GM19238 (cell line): ENCODE data around the gene RACGAP1.

Experiments
- DNase-seq: peaks from one replicate; pipeline ENCODE4 v3.0.0; 2011; ENCODE audit warnings: low spot score; ENCODE audit not compliant: insufficient read length

RACGAP1 gene

GRCh38 chr12:50055831-50056638, 30.7 kb upstream of the RACGAP1 start:
- peak; percentile 78 for DNase-seq

- no peak for DNase-seq
These were observed 28.3 kb upstream of the RACGAP1 start for GRCh38 chr12:50053583-50053982.

GRCh38 chr12:50052964-50053363, 27.7 kb upstream of the RACGAP1 start:
- DNase-seq, result no peak

GRCh38 chr12:50052544-50052943, 27.2 kb upstream of the RACGAP1 start:
- DNase-seq, result no peak

DNA sequence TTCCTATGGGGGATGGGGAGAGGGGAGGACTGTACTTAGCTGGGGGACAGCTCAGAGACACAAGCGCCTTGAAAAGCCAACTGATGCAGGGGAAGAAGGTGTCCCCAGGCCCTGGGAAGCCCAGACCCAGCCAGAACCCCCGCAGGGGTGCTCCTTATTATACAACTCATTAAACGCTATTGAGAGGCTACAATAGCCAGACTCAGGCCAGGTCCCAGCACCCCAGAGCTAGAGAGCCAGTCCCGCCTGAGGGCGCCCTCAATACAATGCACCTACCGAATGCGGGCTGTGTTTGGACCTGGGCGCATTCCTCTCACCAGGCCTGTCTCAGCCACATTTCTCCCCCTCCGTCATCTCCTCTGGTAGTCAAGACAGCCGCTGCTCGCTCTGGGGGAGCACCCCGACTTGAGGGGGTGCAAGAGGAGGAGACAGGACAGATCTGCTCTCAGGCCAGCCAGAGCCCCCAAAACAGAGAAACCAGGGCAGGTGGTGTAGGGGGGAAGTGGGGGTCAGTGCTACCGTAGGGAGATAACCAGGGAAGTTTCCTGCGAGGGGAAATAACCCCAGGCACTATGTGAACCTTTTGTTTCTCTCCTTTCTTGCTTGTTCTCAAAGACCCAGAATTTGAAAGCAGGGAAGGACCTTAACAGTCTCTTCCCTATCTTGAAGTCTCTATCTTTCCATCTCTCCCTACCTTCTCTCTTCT, 26.0 kb upstream of the RACGAP1 start:
- DNase-seq, result no peak

DNA sequence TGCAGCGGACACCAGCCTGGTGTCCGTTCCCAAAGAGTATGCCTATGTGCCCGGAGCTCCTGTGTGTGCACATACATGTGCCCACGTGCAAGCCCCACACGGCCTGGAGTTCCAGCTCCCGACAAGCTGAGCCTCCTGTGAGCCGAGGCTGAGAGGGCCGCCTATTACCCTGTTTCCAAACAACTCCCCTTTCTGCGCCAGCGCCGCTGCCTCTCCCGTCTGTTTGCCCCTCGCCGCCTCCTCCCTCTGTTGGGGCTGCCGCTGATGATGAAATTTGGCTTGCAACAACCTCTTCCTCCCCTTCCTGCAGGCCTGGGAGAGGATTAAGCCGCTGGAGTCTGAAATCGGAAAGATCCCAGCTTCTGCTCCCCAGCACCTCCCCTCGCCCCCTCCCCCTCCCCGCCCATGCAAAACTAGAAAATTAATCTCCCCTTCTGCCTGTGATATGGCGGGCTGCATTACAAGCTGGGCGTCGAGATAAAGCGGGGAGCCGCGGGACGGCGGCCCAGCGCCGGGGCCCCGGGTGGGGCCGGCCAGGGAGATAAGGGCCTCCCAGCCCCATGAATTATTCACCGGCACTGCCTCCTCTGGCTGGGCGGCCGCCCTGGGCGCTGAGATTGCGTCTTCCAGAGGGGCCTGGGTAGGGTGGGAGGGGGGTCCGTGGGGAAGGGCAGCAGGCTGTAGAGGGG, 25.3 kb upstream of the RACGAP1 start:
- no peak for DNase-seq

- DNase-seq, result no peak
These were observed 24.8 kb upstream of the RACGAP1 start for GRCh38 chr12:50050119-50050385.

GRCh38 chr12:50049254-50050118, 24.2 kb upstream of the RACGAP1 start:
- DNase-seq, result no peak

- no peak for DNase-seq
These were observed 22.5 kb upstream of the RACGAP1 start for GRCh38 chr12:50047693-50048250.

GRCh38 chr12:50043854-50044253, 18.6 kb upstream of the RACGAP1 start:
- no peak for DNase-seq

DNA sequence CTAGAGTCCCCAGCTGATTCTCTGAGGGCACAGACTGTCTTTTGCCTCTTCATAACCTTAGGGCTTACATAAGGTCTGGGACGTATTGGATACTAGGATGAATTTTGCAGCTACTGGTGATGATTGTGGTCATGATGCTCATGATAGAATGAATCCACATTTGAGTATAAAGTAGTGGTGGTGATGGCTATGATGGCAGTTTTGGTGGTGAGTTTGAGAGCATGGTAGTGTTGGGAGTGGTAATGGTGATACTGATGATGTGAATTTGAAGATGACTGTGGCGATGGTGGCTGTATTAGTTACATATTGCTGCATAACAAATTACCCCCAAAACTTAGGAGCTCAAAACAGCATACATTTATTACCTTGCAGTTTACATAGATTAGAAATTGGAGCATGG, 18.0 kb upstream of the RACGAP1 start:
- DNase-seq, result no peak

- no peak for DNase-seq
These were observed 17.4 kb upstream of the RACGAP1 start for GRCh38 chr12:50042693-50043092.

DNA sequence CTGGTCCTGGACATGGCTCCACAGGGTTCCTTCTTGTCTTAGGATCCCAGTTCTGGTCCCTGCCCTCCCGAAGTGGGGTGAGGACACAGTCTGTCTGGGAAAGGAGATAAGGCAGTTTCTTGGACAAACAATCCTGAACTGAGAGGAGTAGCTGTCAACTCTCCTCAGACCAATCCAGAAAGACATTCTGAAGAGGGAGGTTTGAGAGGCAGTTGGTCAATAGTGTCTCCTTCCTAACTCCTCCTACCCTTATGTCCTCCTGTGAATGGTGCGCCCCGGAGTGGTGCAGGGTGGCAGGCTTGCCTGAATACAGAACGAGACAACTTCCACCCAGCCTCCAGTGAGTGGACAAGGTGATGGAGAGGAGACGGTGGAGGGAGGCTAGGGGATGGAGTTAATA, 16.7 kb upstream of the RACGAP1 start:
- no peak for DNase-seq

DNA sequence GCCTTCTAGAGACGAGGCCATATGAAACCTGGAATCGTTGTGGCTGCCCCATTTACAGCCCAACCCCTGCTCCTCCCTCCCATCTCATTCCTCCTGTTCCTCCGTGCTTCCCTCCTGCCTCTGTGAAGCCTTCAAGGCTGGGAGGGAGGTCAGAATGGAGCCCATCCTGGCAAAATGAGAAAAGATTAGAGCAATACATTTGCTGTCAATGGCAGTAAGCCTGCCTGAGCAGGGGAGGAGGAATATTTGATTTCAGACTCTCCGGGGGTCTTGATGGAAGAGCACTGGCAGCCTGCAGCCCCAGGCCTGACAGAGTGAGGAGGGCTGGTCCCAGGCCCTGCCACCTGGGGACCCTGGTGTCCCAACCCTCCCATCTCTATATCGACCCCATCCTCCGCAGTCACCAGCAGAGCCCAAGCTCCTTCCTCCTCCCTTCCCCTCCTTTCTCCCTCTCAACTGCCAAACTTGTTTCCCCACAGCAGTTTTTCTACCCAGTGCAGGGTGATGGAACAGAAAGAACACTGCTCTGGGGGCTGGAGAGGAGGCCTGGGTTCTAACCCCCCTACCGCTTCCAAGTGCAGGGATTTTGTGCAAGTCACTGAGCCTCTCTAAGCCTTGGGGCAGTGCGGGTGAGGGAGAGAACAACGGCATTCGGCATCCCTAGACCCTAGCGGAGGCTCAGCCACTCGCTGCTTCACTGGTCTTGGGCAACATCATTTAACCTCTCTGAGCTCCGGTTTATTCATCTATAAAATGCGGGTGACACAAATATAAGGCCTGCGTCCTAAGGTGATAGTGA, 16.0 kb upstream of the RACGAP1 start:
- DNase-seq, result no peak

GRCh38 chr12:50040657-50041056, 15.4 kb upstream of the RACGAP1 start:
- no peak for DNase-seq

DNA sequence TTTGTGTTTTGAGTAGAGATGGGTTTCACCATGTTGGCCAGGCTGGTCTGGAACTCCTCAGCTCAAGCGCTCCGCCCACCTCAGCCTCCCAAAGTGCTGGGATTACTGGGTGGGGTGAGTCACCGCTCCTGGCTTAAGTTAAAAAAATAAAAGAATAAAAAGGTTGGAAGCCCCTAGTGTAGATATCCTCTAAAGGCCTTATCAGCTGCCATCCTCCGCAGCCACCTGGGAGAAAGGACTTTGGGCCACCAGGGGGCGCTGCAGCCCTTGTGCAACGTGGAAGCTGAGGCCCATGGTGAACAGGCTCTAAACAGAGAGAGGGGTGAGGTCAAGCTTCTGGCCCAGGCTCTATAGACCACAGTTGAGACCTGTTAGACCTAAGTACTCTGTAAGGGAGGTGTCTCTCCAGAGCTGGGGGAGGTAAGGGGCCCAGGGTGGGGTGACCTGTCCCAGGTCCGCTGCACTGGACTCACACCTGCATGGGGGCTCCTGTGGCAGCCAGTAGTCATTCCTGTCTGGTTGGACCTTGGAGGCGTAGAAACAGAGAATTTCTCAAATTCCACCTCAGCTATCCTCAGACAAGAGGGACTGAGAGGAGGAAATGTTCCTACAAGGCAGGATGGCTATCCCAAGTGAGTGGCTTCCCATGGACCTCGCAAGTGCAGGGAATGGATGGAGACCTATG, 14.0 kb upstream of the RACGAP1 start:
- DNase-seq, result peak; percentile 72

DNA sequence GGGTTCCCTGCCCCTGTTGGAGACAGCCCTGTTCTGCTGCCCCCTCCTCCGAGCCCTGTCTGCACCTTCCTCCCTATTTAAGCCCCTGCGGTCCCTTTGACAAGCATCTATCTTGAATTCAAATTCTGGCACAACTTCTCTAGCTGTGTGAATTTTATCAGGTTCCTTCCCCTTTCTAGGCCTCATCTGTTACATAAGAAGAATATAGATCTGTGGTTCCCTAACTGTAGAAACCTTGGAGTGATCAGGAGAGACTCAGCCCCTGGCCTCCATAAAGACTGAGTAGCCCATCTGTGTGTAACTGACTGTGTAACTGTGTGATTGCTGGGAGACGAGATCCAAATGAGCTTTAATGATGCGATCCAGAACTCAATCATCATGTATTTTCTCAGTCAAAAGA, 13.0 kb upstream of the RACGAP1 start:
- no peak for DNase-seq

DNA sequence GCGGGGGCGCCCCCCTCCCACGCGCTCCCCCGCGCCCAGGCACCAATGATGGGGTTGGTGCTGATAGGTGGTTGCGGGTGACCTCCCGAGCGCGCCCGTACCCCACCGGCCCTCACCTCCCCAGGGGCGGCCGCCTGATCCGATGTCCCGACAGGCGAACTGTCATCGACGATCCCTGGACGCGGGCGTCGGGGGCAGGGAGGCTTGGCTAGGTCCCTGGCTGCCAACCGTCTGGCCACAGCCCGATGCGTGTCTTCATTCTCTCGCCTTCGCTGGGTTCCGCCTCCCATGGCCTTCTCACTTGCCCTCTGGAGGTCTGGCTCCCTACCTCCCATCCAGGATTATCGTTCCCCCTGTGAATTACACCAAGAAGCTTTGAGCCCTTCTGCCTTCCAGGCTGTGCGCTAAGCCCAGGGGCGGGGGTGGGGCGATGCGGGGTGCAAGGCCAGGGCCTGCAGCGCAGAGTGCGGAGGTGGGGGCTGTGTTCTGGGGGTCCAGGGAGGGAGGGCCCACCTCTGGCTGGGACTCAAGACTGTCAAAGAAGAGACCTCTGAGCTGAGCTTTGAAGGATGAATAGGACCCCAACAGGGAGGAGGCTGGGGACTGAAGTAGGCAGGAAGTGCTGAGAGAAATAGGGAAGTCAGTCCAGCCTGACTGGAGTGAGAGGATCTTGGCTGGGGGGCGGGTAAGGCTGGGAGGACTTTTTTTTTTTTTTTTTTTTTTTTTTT, 7.7 kb upstream of the RACGAP1 start:
- no peak for DNase-seq

DNA sequence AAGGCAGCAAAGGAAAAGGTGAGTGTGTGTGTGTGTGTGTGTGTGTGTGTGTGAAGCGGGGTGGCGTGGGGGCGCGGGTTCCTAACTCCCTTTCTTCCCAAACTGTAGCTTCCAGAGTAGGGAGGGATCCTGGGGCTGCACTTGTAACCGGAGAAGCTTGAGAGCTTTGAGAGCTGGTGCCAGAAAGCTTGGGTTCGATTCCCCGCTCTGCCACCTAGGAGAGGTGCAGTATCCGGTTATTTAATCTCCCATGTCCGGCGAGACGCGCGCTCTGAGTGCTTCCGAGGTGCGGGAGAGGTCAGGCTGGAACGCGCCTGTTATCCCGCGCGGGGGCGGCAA, 7.2 kb upstream of the RACGAP1 start:
- DNase-seq, result no peak
